Hepatocyte (in vitro differentiated cells): ENCODE results near the gene MICAL3. TPM values are rescaled to one million over a fixed set of nuclear protein-coding genes. Genes with fewer than 3 reads are reported as not detected.

Experiments
- DNase-seq: peaks from one replicate; pipeline ENCODE4 v3.0.0-alpha.2; 2016; ENCODE audit warnings: low spot score
- H2AFZ ChIP-seq: fragments of 200-600 bp; sonication (generic); 2 replicates; pipeline ENCODE4 v1.6.0; 2016; ENCODE audit warnings: antibody characterized with exemption, mild to moderate bottlenecking
- H3K27ac ChIP-seq: fragments of 200-600 bp; sonication (generic); 2 replicates; pipeline ENCODE4 v1.5.1; 2016; ENCODE audit warnings: mild to moderate bottlenecking
- H3K27me3 ChIP-seq: fragments of 200-600 bp; sonication (generic); 2 replicates; pipeline ENCODE4 v1.6.1; 2016
- H3K36me3 ChIP-seq: fragments of 200-600 bp; sonication (generic); replicated peaks from 2 replicates; pipeline ENCODE4 v1.5.1; 2016; ENCODE audit warnings: low read depth; ENCODE audit not compliant: insufficient read depth
- H3K4me1 ChIP-seq: fragments of 200-600 bp; sonication (generic); 2 replicates; pipeline ENCODE4 v1.5.1; 2016; ENCODE audit warnings: mild to moderate bottlenecking, moderate library complexity; ENCODE audit not compliant: insufficient read depth
- H3K4me2 ChIP-seq: fragments of 200-600 bp; sonication (generic); 2 replicates; pipeline ENCODE4 v1.6.0; 2016
- H3K4me3 ChIP-seq: fragments of 200-600 bp; sonication (generic); 2 replicates; pipeline ENCODE4 v1.5.1; 2016; ENCODE audit warnings: mild to moderate bottlenecking
- H3K79me2 ChIP-seq: fragments of 200-600 bp; sonication (generic); 2 replicates; pipeline ENCODE4 v1.6.0; 2017; ENCODE audit warnings: mild to moderate bottlenecking
- H3K9me2 ChIP-seq: fragments of 200-600 bp; sonication (generic); replicated peaks from 2 replicates; pipeline ENCODE4 v1.6.0; 2017; ENCODE audit warnings: mild to moderate bottlenecking; ENCODE audit not compliant: insufficient read depth
- H3K9me3 ChIP-seq: fragments of 200-600 bp; sonication (generic); 2 replicates; pipeline ENCODE4 v1.5.1; 2016; ENCODE audit warnings: low read depth, mild to moderate bottlenecking
- H4K20me1 ChIP-seq: fragments of 200-600 bp; sonication (generic); 2 replicates; pipeline ENCODE4 v1.6.0; 2016; ENCODE audit warnings: mild to moderate bottlenecking; ENCODE audit not compliant: insufficient read depth, poor library complexity, severe bottlenecking
- EZH2 ChIP-seq: fragments of 200-600 bp; sonication (generic); IDR thresholded peaks from 2 replicates; pipeline ENCODE4 v1.6.1; 2016; ENCODE audit warnings: antibody characterized with exemption, mild to moderate bottlenecking, borderline replicate concordance
- EZH2phosphoT487 ChIP-seq: fragments of 200-600 bp; sonication (generic); IDR thresholded peaks from one replicate; pipeline ENCODE4 v1.6.1; 2018; ENCODE audit warnings: antibody characterized with exemption, mild to moderate bottlenecking, low read depth, moderate library complexity; ENCODE audit not compliant: unreplicated experiment, severe bottlenecking
- WGBS: methylation state at CpG from one replicate; pipeline ENCODE4 v1.1.6; 2016; ENCODE audit warnings: low lambda C conversion rate; ENCODE audit errors: missing lambda C conversion rate; 5-methylcytosine and 5-hydroxymethylcytosine counted together
- polyA plus RNA-seq: library from polyadenylated mRNA; unstranded; fragments of >200 nt; fragmentation: Nextera tagmentation; extraction: Ambion mirVana; gene quantifications from 2 replicates; pipeline ENCODE4 v1.2.1, GENCODE V29; 2016
- total RNA-seq: library from RNA; depleted of rRNA; stranded (reverse); fragments of >200 nt; gene quantifications from 2 replicates; pipeline ENCODE4 v1.2.3, GENCODE V29; 2014
- TF ChIP-seq, protein P1 (sequence below): fragments of 200-600 bp; sonication (generic); IDR thresholded peaks from 2 replicates; pipeline ENCODE4 v1.5.1; 2016; ENCODE audit warnings: antibody characterized with exemption, mild to moderate bottlenecking; ENCODE audit not compliant: poor library complexity

Gene MICAL3
- total and polyA plus RNA-seq, 2 experiments from 2014 or later = 4.6 to 22.7 TPM

DNA sequence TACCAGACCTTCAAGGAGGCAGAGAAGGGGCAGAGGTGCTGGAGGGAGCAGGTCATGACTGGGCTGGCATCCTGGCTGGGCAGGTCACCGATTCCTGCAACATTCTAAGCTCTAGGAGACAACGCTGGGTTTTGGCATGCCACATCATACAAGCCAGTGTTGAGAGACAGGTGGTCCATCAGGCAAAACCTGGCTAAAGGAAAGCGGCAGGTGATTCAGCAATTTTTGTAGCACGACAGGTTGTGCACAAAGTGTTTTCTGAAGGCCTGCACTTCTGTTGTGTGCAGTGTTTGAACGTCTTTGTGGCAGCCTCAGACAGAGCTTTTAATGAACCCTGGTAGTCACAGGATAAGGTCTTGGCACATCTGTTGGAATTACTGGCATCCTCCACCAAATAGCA lies 180.2 kb downstream of the MICAL3 start:
- Histone ChIP-seq H2AFZ (no peak overlapping the region), H3K4me1 (no peaks in the 10 kb centered on the region), H3K36me3 (no peaks in the 10 kb centered on the region), H3K27me3 (no peaks in the 10 kb centered on the region), H3K9me3 (no peaks in the 10 kb centered on the region), H3K4me3 (no peak overlapping the region), H3K4me2 (no peak overlapping the region), H3K27ac (no peak overlapping the region), H3K79me2 (no peaks in the 10 kb centered on the region), H4K20me1 (no peaks in the 10 kb centered on the region), H3K9me2 (no peaks in the 10 kb centered on the region)
- TF ChIP-seq EZH2phosphoT487 = no peak
- no peak for TF ChIP-seq EZH2
- TF ChIP-seq, protein P1, sequence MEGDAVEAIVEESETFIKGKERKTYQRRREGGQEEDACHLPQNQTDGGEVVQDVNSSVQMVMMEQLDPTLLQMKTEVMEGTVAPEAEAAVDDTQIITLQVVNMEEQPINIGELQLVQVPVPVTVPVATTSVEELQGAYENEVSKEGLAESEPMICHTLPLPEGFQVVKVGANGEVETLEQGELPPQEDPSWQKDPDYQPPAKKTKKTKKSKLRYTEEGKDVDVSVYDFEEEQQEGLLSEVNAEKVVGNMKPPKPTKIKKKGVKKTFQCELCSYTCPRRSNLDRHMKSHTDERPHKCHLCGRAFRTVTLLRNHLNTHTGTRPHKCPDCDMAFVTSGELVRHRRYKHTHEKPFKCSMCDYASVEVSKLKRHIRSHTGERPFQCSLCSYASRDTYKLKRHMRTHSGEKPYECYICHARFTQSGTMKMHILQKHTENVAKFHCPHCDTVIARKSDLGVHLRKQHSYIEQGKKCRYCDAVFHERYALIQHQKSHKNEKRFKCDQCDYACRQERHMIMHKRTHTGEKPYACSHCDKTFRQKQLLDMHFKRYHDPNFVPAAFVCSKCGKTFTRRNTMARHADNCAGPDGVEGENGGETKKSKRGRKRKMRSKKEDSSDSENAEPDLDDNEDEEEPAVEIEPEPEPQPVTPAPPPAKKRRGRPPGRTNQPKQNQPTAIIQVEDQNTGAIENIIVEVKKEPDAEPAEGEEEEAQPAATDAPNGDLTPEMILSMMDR = no peak
- WGBS = 94% methylated on average over 5 of the region's 5 CpGs
- no peak for DNase-seq

DNA sequence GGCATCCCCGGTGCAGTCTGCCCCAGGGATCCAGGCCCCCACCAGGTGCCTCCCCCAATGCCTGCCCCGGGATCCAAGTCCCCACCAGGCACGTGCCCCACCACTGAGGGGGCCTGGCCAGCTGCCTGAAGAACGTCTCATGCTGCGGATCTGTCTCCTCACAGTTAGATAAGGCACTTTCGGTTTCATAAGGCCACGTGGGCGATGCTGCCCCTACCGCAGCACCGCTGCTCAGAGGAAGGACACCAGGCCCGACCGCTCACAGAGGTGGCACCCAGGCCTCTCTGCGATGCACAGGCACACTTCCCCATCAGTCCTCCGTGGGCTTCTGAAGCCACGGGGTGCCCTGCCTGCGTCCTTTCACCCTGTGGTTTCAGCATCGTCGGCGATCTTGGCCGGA lies 182.0 kb downstream of the MICAL3 start:
- H2AFZ ChIP-seq = no peak overlapping the region
- no peak for DNase-seq
- H3K9me3 ChIP-seq = no peaks in the 10 kb centered on the region
- H3K27me3 ChIP-seq = no peaks in the 10 kb centered on the region
- 86% methylated on average over 16 of the region's 20 CpGs for WGBS
- no peak overlapping the region for H3K4me2 ChIP-seq
- H3K4me1 ChIP-seq = no peaks in the 10 kb centered on the region
- no peaks in the 10 kb centered on the region for H3K79me2 ChIP-seq
- no peak for TF ChIP-seq EZH2phosphoT487
- TF ChIP-seq, protein P1 = no peak
- no peak for TF ChIP-seq EZH2
- no peak overlapping the region for H3K4me3 ChIP-seq
- H3K27ac ChIP-seq = no peak overlapping the region
- H3K36me3 ChIP-seq = no peaks in the 10 kb centered on the region
- H4K20me1 ChIP-seq = no peaks in the 10 kb centered on the region
- H3K9me2 ChIP-seq = no peaks in the 10 kb centered on the region

DNA sequence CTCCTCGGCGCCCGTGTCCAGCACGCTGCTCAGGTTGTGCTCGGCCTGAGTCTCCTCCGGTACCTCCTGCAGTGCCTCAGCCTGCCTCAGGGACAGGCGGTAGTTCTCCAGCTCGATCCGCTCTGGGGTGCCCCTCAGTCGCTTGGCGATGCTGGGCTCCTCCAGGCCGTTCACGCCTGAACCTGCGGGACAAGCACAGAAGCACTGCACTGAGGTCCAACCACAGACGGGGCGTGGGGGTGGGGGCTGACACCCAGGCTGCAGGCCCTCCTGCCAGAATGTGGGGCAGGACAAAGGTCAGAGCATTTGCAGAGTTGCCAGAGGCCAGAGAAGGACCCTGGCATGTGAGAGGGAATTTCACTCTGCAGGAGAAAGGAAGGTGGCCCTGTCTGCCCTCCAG lies 182.5 kb downstream of the MICAL3 start:
- DNase-seq = no peak
- TF ChIP-seq EZH2phosphoT487 = no peak
- no peak for TF ChIP-seq EZH2
- TF ChIP-seq, protein P1 = no peak
- Histone ChIP-seq H4K20me1 (no peaks in the 10 kb centered on the region), H3K9me2 (no peaks in the 10 kb centered on the region), H3K9me3 (no peaks in the 10 kb centered on the region), H3K4me3 (no peak overlapping the region), H2AFZ (no peak overlapping the region), H3K4me1 (no peaks in the 10 kb centered on the region), H3K27me3 (no peaks in the 10 kb centered on the region), H3K79me2 (no peaks in the 10 kb centered on the region), H3K27ac (no peak overlapping the region), H3K36me3 (no peaks in the 10 kb centered on the region), H3K4me2 (no peak overlapping the region)
- WGBS = 92% methylated on average over 13 of the region's 16 CpGs

DNA sequence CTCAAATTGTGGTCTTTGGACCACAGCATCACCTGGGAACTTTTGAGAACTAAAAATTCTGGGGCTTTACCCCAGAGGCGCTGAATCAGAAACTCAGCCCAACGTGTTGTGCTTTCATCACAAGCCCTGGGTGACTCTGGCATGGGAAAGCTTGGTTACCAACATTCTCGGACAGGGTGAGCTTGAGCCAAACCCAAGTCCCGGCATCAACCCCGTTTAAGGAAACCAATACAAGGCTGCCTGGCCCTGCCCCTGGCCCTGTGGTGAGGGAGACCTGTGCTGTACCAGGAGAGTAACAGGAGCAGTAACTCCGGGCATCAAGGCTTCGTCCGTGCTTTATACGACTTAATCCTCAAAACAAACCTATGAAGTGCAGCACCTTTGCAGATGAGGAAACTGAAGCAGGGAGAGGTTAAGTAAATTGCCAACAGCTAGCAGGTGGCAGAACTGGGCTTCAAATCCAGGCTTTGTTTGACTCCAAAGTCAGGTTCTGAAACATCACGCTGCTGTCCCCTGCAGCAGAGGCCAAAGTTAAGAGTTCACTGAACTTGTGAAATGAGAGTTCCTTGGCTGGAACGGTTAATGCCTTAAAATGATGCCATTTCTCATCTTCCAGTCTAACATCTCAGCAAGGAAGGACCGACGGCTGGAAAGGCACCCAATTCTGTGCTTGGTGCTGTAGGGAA lies 186.0 kb downstream of the MICAL3 start:
- Histone ChIP-seq H3K36me3 (no peaks in the 10 kb centered on the region), H3K4me2 (no peak overlapping the region), H3K9me3 (no peaks in the 10 kb centered on the region), H3K4me1 (no peaks in the 10 kb centered on the region), H2AFZ (no peak overlapping the region), H3K4me3 (no peak overlapping the region), H4K20me1 (no peaks in the 10 kb centered on the region), H3K79me2 (no peaks in the 10 kb centered on the region), H3K27me3 (no peaks in the 10 kb centered on the region), H3K27ac (no peak overlapping the region), H3K9me2 (no peaks in the 10 kb centered on the region)
- DNase-seq = no peak
- TF ChIP-seq, protein P1 = no peak
- TF ChIP-seq EZH2 (no peak), EZH2phosphoT487 (no peak)
- 96% methylated on average over 13 of the region's 13 CpGs for WGBS
